Panc1 (cell line): ENCODE measurements around the gene CBY2.

Experiments used
- CTCF ChIP-seq: fragments of 450-650 bp; IDR thresholded peaks from 2 replicates; pipeline ENCODE4 v1.5.1; 2017; ENCODE audit warnings: mild to moderate bottlenecking
- POLR2AphosphoS5 ChIP-seq: IDR thresholded peaks from 2 replicates; pipeline ENCODE4 v1.6.1; 2012; ENCODE audit warnings: mild to moderate bottlenecking, low read depth, low read length, moderate library complexity
- REST ChIP-seq, 2 experiments: IDR thresholded peaks; 2 replicates each; pipeline ENCODE4 v1.6.1; 2011 to 2012; ENCODE audit warnings: low read depth in 2 of 2, control low read depth in 1 of 2, low read length in 1 of 2, mild to moderate bottlenecking in 1 of 2, moderate library complexity in 1 of 2; ENCODE audit not compliant: insufficient read depth in 1 of 2
- SIN3A ChIP-seq: IDR thresholded peaks from 2 replicates; pipeline ENCODE4 v1.6.1; 2012; ENCODE audit warnings: low read depth, mild to moderate bottlenecking, low read length, moderate library complexity, borderline replicate concordance; ENCODE audit not compliant: insufficient read depth
- TCF7L2 ChIP-seq: IDR thresholded peaks from 2 replicates; pipeline ENCODE4 v1.6.1; 2011; ENCODE audit warnings: mild to moderate bottlenecking, low read depth, low read length, inconsistent platforms

GRCh38 chr13:45711951-45712350, 9.8 kb downstream of the CBY2 start:
- TF ChIP-seq CTCF (no peak), POLR2AphosphoS5 (no peak), REST (IDR thresholded peaks at IDR 0.05; ENCODE audit: insufficient read depth in 1 of 2, low read depth in 2 of 2, low read length in 1 of 2) (no peak), SIN3A (no peak), TCF7L2 (no peak)
